Testis (tissue), 3 donors: ENCODE data around the gene PGM1. TPM values are rescaled to one million over a fixed set of nuclear protein-coding genes. Genes with fewer than 3 reads are reported as not detected.

Source experiments
- DNase-seq: peaks from one replicate; pipeline ENCODE4 v3.0.0-alpha.2; 2019
- H3K27ac ChIP-seq, 2 donors: fragments of 200-600 bp; sonication (generic); one replicate each; pipeline ENCODE4 v1.5.1; 2019
- H3K27me3 ChIP-seq: fragments of 200-600 bp; sonication (generic); one replicate; pipeline ENCODE4 v1.5.1; 2019
- H3K36me3 ChIP-seq: fragments of 200-600 bp; sonication (generic); one replicate; pipeline ENCODE4 v1.5.1; 2017; ENCODE audit warnings: low read depth; ENCODE audit errors: missing control alignments
- H3K4me1 ChIP-seq: fragments of 200-600 bp; sonication (generic); one replicate; pipeline ENCODE4 v1.5.1; 2019
- H3K4me3 ChIP-seq, 2 donors: fragments of 200-600 bp; sonication (generic); one replicate each; pipeline ENCODE4 v1.5.1; 2017 to 2019
- H3K9me3 ChIP-seq: fragments of 200-600 bp; sonication (generic); one replicate; pipeline ENCODE4 v1.5.1; 2017
- CTCF ChIP-seq, 3 experiments: fragments of 450-650 bp in 2 of 3; fragments of 200-600 bp in 1 of 3; sonication (generic) in 1 of 3; IDR thresholded peaks; one replicate each; pipeline ENCODE4 v1.5.1; 2016 to 2019; ENCODE audit warnings: antibody characterized with exemption in 3 of 3, mild to moderate bottlenecking in 2 of 3, moderate library complexity in 1 of 3
- POLR2A ChIP-seq: fragments of 450-650 bp; IDR thresholded peaks from one replicate; pipeline ENCODE4 v1.6.1; 2017; ENCODE audit warnings: antibody characterized with exemption, mild to moderate bottlenecking, moderate library complexity
- WGBS, 2 donors: methylation state at CpG; one replicate each; pipeline ENCODE4 v1.1.5; 2018; 5-methylcytosine and 5-hydroxymethylcytosine counted together
- intact Hi-C: fragments of 100-400 bp; cut with DNase I; formaldehyde crosslinking; loops from one replicate; pipeline ENCODE4 v1.15.1; 2023; ENCODE audit warnings: low total_unique reads
- polyA plus RNA-seq: library from polyadenylated mRNA; stranded (reverse); fragments of 350-450 nt; fragmentation: Illumina TruSeq; extraction: RNeasy Lipid Tissue Mini Kit (QIAGEN cat#74804); gene quantifications from one replicate; pipeline ENCODE4 v1.2.3, GENCODE V29; 2014; ENCODE audit warnings: low read depth, low replicate concordance; ENCODE audit not compliant: insufficient read depth
- total RNA-seq, 2 donors: library from RNA; depleted of rRNA; stranded (reverse); fragments of >200 nt; gene quantifications; one replicate each; pipeline ENCODE4 v1.2.3, GENCODE V29; 2016

The PGM1 gene
- total and polyA plus RNA-seq, 3 donors from 2014 or later, result 23.2 to 27.7 (median 27.5) TPM

DNA sequence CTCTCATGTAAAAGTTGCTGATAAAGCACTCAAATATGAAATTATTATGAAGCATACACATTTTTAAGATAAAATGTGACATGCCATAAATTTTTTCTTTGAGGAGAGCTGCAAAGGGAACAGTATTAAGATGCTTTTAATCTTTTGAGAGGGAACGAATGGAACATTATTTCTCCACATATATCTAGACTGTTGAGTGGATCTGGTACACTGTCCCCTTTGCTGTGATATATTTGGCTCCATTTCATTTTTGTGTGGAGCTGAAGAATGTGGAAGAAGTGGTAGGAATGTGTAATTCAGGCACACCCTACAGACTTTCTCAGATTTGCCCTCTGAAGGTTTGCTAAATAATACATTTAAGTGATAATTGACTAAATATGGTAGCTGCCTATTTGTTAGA, 31.7 kb downstream of the PGM1 start:
- intact Hi-C loops, result no loop called here
- DNase-seq, result no peak

GRCh38 chr1:63626222-63626621, 33.0 kb downstream of the PGM1 start:
- H3K36me3 ChIP-seq, result no peaks in the 10 kb centered on the region
- TF ChIP-seq CTCF (IDR thresholded peaks at IDR 0.05) (no peak), POLR2A (no peak)
- intact Hi-C loops, result no loop called here
- no peaks in the 10 kb centered on the region for H3K27me3 ChIP-seq
- no peaks in the 10 kb centered on the region for H3K9me3 ChIP-seq
- no peak overlapping the region for H3K4me3 ChIP-seq
- H3K27ac ChIP-seq, result no peak overlapping the region
- no peaks in the 10 kb centered on the region for H3K4me1 ChIP-seq
- 89 to 91% methylated on average over 2 of the region's 2 CpGs for WGBS, 2 donors
- no peak for DNase-seq

More for the DNA sequence above, 31.7 kb downstream of the PGM1 start:
- no peak overlapping the region for H3K4me3 ChIP-seq
- no peaks in the 10 kb centered on the region for H3K27me3 ChIP-seq
- H3K9me3 ChIP-seq, result no peaks in the 10 kb centered on the region
- no peaks in the 10 kb centered on the region for H3K36me3 ChIP-seq
- H3K27ac ChIP-seq, result no peak overlapping the region
- 33 to 54% methylated on average over 1 of the region's 1 CpG for WGBS, 2 donors
- TF ChIP-seq POLR2A, result no peak
- no peak for TF ChIP-seq CTCF (IDR thresholded peaks at IDR 0.05)
- H3K4me1 ChIP-seq, result no peaks in the 10 kb centered on the region

- TF ChIP-seq POLR2A, result no peak
- TF ChIP-seq CTCF (IDR thresholded peaks at IDR 0.05), result no peak
- DNase-seq, result no peak
- Histone ChIP-seq H3K9me3 (no peaks in the 10 kb centered on the region), H3K27me3 (no peaks in the 10 kb centered on the region), H3K36me3 (no peaks in the 10 kb centered on the region), H3K27ac (no peak overlapping the region), H3K4me3 (no peak overlapping the region), H3K4me1 (no peaks in the 10 kb centered on the region)
- WGBS, 2 donors, result 95 to 97% methylated on average over 1 of the region's 1 CpG
- intact Hi-C loops, result no loop called here
Observed at GRCh38 chr1:63628607-63629006, 35.4 kb downstream of the PGM1 start.

DNA sequence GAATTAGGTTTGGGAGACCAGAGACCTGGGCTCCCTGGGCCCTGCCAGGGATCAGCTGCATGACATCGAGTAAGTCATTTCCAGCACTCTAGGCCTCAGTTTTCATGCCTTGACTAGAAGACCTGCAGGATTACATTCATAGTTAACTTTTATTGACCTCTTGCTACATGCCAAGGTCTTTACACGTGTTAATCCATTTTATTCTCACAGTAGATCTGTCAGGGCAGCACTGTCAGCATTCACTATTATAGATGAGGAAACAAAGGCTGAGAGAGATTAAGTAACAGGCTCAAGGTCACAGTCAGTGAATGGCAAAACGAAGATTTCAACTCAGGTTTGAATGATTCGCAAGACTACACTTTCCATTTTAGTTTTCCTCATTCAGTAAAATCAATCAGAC, 37.0 kb downstream of the PGM1 start:
- Histone ChIP-seq H3K9me3 (no peaks in the 10 kb centered on the region), H3K27me3 (no peaks in the 10 kb centered on the region), H3K36me3 (no peaks in the 10 kb centered on the region), H3K27ac (no peak overlapping the region), H3K4me3 (no peak overlapping the region), H3K4me1 (no peaks in the 10 kb centered on the region)
- no peak for DNase-seq
- 69 to 71% methylated on average over 4 of the region's 4 CpGs for WGBS, 2 donors
- intact Hi-C loops, result no loop called here
- TF ChIP-seq CTCF (IDR thresholded peaks at IDR 0.05) (no peak), POLR2A (no peak)

DNA sequence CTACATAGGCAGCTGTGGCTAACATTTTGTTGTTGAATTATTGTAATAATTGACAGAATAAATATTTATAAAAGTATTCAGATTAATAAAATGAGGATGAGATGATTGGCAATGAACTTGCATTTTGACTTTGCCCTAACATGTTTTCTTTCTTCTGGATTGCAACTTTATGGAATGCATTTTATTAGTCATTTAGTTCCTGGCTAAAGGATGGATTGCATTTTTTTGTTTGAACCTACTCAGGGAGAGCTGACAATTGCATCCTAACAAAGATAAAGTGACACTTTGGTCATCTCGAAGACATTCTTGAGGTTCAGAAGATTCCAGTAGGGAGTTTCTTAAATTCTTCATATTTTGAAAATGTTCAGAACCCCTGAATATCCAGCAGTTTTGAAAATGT, 37.5 kb downstream of the PGM1 start:
- Histone ChIP-seq H3K4me1 (no peaks in the 10 kb centered on the region), H3K27ac (no peak overlapping the region), H3K4me3 (no peak overlapping the region), H3K9me3 (no peaks in the 10 kb centered on the region), H3K36me3 (no peaks in the 10 kb centered on the region), H3K27me3 (no peaks in the 10 kb centered on the region)
- TF ChIP-seq CTCF (IDR thresholded peaks at IDR 0.05) (no peak), POLR2A (no peak)
- DNase-seq, result no peak
- 82 to 98% methylated on average over 1 of the region's 1 CpG for WGBS, 2 donors
- intact Hi-C loops, result no loop called here
